ENCODE results near the gene ANKHD1.

Gene ANKHD1

GRCh38 chr5:140542972-140543371 lies 141.3 kb downstream of the ANKHD1 start:
- DNase-seq (ENCODE audit: low read depth in 3 of 3): no peak

- no peak for DNase-seq (ENCODE audit: low read depth in 3 of 3)
These were observed 143.4 kb downstream of the ANKHD1 start for GRCh38 chr5:140544986-140545385.

- DNase-seq (ENCODE audit: low read depth in 3 of 3): no peak
These were observed 144.0 kb downstream of the ANKHD1 start for GRCh38 chr5:140545606-140546005.

GRCh38 chr5:140546851-140547507 lies 145.3 kb downstream of the ANKHD1 start:
- no peak for DNase-seq (ENCODE audit: low read depth in 3 of 3)

GRCh38 chr5:140547508-140548299 lies 146.1 kb downstream of the ANKHD1 start, which contains the start of gene EIF4EBP3:
EIF4EBP3 (plus strand) TSS chr5:140547662; CDS start chr5:140547738, 76 bp downstream.
- DNase-seq (ENCODE audit: low read depth in 3 of 3): peak; percentile 72 to 86 (median 80)

- no peak for DNase-seq (ENCODE audit: low read depth in 3 of 3)
These were observed 146.7 kb downstream of the ANKHD1 start for GRCh38 chr5:140548300-140548688.

GRCh38 chr5:140548791-140549190 lies 147.2 kb downstream of the ANKHD1 start:
- no peak for DNase-seq (ENCODE audit: low read depth in 3 of 3)

- no peak for DNase-seq (ENCODE audit: low read depth in 3 of 3)
These were observed 147.9 kb downstream of the ANKHD1 start for GRCh38 chr5:140549237-140550144.

- no peak for DNase-seq (ENCODE audit: low read depth in 3 of 3)
These were observed 148.8 kb downstream of the ANKHD1 start for GRCh38 chr5:140550147-140551079.

- no peak for DNase-seq (ENCODE audit: low read depth in 3 of 3)
These were observed 150.2 kb downstream of the ANKHD1 start for GRCh38 chr5:140551872-140552271.

GRCh38 chr5:140553657-140554056 lies 152.0 kb downstream of the ANKHD1 start:
- no peak for DNase-seq (ENCODE audit: low read depth in 3 of 3)

GRCh38 chr5:140554454-140554853 lies 152.8 kb downstream of the ANKHD1 start:
- no peak for DNase-seq (ENCODE audit: low read depth in 3 of 3)

- DNase-seq (ENCODE audit: low read depth in 3 of 3): no peak
These were observed 154.2 kb downstream of the ANKHD1 start for GRCh38 chr5:140555747-140556312.

GRCh38 chr5:140556438-140556837 lies 154.8 kb downstream of the ANKHD1 start:
- DNase-seq (ENCODE audit: low read depth in 3 of 3): no peak

GRCh38 chr5:140557136-140557805 lies 155.6 kb downstream of the ANKHD1 start, which contains the start of gene SRA1:
SRA1 (minus strand) TSS chr5:140557473; CDS start chr5:140557452, 21 bp downstream.
- peak; percentile 75 to 81 (median 77) for DNase-seq (ENCODE audit: low read depth in 3 of 3)

GRCh38 chr5:140557965-140558364 lies 156.3 kb downstream of the ANKHD1 start:
- DNase-seq (ENCODE audit: low read depth in 3 of 3): no peak

GRCh38 chr5:140558542-140558941 lies 156.9 kb downstream of the ANKHD1 start:
- DNase-seq (ENCODE audit: low read depth in 3 of 3): no peak

GRCh38 chr5:140560227-140560626 lies 158.6 kb downstream of the ANKHD1 start:
- no peak for DNase-seq (ENCODE audit: low read depth in 3 of 3)

- no peak for DNase-seq (ENCODE audit: low read depth in 3 of 3)
These were observed 160.3 kb downstream of the ANKHD1 start for GRCh38 chr5:140561753-140562523.

Data from stimulated activated CD4-positive, alpha-beta T cell treated with anti-CD3 and anti-CD28 coated beads, TNF-alpha, amount 100 ng/mL, for 48 hours (primary cell).